ENCODE results near the gene TSPAN10. TPM values are rescaled to one million over a fixed set of nuclear protein-coding genes. Genes with fewer than 3 reads are reported as not detected.

The TSPAN10 gene
- total RNA-seq, result 0.86 and 3.3 TPM in 2 replicates

DNA sequence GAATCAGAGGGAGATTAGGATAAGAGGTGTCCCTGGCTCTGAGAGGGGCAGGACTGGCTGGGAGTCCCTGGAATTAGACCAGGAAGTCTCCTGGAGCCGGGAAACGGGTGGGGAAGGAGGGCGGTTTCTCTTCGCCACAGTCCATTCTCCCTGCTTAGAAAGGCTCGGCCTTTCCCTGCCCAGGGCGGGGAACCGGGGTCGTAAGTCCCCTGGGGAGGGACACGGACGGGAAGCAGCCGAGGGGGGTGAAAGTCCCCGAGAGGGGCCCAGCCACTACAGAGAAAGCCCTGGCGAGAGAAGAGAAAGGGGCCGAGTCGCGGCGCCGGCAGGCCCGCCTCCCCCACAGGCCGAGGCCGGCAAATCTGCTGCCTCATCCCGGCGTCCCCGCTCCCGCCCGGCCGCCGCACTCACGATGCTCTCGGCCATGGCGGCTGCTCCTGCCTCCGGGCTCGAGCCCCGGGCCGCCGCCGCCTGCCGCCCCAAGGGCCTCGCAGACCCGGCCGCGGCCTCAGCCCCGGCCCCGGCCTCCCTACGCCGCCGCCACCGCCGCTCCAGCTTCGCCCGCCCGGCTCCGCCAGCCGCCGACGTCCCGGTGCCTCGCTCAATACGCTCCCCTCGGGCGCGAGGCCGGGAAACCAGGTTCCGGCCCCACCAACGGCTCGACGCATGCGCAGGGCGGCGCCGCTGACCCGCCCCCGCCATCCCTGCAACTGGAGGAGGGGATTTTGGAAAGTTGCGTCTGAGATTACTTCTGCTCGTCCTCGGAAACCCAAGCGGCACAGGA is at the start of gene TSPAN10, which contains the start of gene NPLOC4:
Gene TSPAN10, plus strand, starts transcription at position 692 of the 784 bp plus-strand sequence. CDS start 5,217 bp downstream, outside the sequence.
Gene NPLOC4, minus strand, starts transcription at position 608 of the 784 bp plus-strand sequence. Its CDS starts 182 bp downstream, at position 426.

DNA sequence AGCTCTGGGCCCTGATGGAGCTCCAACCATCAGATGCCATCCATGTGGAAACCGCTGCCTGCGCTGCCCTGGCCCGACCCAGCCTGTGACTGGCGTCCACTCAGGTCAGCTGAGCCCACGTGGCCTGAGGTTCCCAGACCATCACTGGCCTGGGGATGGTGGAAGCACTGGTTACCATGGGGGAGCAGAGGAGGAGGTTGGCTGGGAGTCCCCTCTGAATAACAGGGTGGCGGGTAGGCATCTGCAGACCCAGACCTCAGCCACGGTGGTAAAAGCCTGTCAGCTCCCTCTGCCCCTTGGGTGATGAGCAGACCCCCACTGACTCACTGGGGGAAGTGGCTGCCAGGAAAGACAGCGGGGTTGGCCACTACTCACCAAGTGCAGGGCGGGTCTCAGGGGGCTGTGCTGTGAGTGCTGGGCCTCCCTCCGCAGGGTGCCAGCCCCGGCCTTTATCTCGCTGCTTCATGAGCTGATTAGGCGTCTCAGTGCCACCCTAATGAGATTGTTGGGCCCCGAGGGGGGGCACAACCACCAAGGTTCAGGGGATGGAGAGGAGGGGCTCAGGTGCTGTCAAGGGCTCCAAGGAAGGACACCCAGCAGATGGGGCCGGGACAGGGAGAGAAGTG is 19.2 kb downstream of the TSPAN10 start, which contains the start of gene PDE6G:
Gene PDE6G, minus strand, starts transcription at position 425 of the 626 bp plus-strand sequence. CDS start 3,237 bp downstream, outside the sequence.

DNA sequence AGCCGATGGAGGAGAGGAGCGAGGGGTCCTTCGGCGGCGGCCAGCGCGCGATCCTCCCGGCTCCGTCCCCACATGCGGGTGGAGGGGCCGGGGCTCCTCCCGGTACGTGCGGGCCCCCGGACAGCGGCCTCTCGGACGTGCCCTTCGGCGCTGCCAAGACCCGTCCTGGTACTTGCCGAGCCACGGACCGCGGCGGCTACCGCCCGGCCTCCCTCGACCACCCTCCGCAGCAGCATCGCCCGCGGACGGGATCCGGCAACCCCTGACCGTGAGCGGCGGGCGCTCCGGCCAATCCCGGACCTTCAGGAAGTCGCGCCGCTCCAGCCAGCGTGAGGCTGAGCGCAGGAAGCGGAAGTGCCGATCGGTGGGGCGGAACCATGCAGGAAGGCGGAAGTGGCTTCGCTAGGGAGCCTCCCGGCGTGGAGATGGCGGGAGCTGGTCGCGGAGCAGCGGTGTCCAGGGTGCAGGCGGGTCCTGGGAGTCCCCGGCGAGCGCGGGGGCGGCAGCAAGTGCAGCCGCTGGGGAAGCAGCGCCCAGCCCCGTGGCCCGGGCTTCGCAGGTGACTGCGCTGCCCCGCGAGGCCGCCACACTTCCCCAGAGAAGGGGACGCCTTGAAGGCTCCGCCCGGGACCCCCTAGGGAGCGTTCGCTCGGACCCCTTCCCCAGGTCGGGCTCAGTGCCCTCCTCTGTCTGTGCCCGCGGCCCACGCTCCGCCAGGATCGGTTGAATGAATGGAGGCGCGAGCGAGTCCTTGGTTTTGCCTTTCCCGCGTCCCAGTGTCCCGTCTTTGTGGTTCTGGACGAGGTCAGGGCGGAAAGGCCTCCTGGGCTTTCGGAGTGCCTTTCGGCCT is 29.6 kb downstream of the TSPAN10 start, which contains the start of the genes CCDC137 and OXLD1:
Gene CCDC137, plus strand, starts transcription at position 396 of the 850 bp plus-strand sequence. Its CDS starts 30 bp downstream, at position 426.
Gene OXLD1, minus strand, starts transcription at position 264 of the 850 bp plus-strand sequence. Its CDS starts 28 bp downstream, at position 236.

DNA sequence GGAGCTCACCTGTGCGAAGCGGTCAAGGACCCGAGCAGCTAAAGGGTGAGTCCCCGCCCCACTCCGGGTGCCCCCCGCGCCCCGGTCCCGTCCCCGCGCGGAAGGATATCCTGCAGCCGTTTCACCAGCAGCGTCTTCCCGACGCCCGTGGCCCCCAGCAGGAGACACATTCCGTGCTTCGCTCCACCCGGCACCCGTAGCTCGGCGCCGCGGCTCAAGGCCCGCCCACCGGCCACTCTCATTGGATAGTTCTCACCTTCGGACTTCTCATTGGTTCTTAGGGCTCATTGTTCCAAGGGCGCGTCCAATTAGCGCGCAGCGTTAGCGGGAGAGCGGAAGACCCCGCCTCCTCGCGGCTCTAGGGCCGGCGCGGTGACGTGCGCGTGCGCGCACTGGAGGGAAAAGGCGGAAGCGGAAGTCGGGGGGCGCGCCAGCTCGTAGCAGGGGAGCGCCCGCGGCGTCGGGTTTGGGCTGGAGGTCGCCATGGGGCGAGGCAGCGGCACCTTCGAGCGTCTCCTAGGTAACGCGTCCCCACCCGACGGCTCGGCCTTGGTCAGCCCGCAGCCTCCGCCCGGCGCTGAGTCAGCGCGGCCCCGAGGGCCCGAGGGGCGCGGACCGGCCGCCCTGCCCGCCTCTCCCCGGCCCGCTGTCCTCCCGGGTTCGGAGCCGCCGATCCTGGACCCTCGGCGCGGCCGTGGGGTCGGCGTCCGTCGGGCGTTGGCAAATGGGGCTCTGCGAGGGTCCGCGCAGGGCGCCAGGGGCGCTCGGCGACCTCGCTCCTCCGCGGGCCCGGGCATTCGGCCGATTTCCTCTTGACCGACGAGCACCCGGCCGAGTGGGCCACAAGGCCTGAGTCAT is 46.8 kb downstream of the TSPAN10 start, which contains the start of the genes ARL16 and HGS:
Gene ARL16, minus strand, starts transcription at position 214 of the 858 bp plus-strand sequence. Its CDS starts 44 bp downstream, at position 170.
Gene HGS, plus strand, starts transcription at position 428 of the 858 bp plus-strand sequence. Its CDS starts 56 bp downstream, at position 484.

Other genes with a start within 250 kb of the TSPAN10 start
- gene BAHCC1, start 241.7 kb upstream of the TSPAN10 start, total RNA-seq, result 4.4 and 5.1 TPM in 2 replicates
- gene ACTG1, start 124.4 kb upstream of the TSPAN10 start, total RNA-seq, result 4,208 and 4,624 TPM in 2 replicates
- 1.7 and 2.8 TPM in 2 replicates for gene FSCN2, start 108.8 kb upstream of the TSPAN10 start, total RNA-seq
- 10.1 and 12.9 TPM in 2 replicates for gene FAAP100, start 84.8 kb upstream of the TSPAN10 start, total RNA-seq
- gene NPLOC4, start 84 bp upstream of the TSPAN10 start, total RNA-seq, result 40.7 and 58.6 TPM in 2 replicates
- gene PDE6G, start 19.3 kb downstream of the TSPAN10 start, total RNA-seq, result not detected in 2 replicates
- 37.0 and 39.0 TPM in 2 replicates for gene OXLD1, start 29.4 kb downstream of the TSPAN10 start, total RNA-seq
- gene CCDC137, start 29.5 kb downstream of the TSPAN10 start, total RNA-seq, result 6.5 and 7.5 TPM in 2 replicates
- gene ARL16, start 46.6 kb downstream of the TSPAN10 start, total RNA-seq, result 21.5 and 34.0 TPM in 2 replicates
- gene HGS, start 46.8 kb downstream of the TSPAN10 start, total RNA-seq, result 57.4 and 64.3 TPM in 2 replicates
- gene MRPL12, start 66.2 kb downstream of the TSPAN10 start, total RNA-seq, result 3.5 and 7.6 TPM in 2 replicates
- 2.7 and 5.4 TPM in 2 replicates for gene SLC25A10, start 75.1 kb downstream of the TSPAN10 start, total RNA-seq
- not detected in 2 replicates for gene GCGR, start 167.0 kb downstream of the TSPAN10 start, total RNA-seq
- 96.1 and 97.3 TPM in 2 replicates for gene MCRIP1, start 196.1 kb downstream of the TSPAN10 start, total RNA-seq
- gene PPP1R27, start 197.9 kb downstream of the TSPAN10 start, total RNA-seq, result not detected in 2 replicates
- 766 and 822 TPM in 2 replicates for gene P4HB, start 223.3 kb downstream of the TSPAN10 start, total RNA-seq
- 44.2 and 81.2 TPM in 2 replicates for gene ARHGDIA, start 234.1 kb downstream of the TSPAN10 start, total RNA-seq